HEK293T (cell line): ENCODE data around the gene LNX2.
A peak's percentile ranks its signal among the peaks of the same experiment; 100 is the strongest.

Experiments
- ARNT ChIP-seq: fragments of 450-650 bp; IDR thresholded peaks from 2 replicates; pipeline ENCODE4 v1.6.1; 2017; ENCODE audit warnings: mild to moderate bottlenecking
- BHLHE40 ChIP-seq: fragments of 450-650 bp; IDR thresholded peaks from 2 replicates; pipeline ENCODE4 v1.6.1; 2016; ENCODE audit warnings: mild to moderate bottlenecking, moderate library complexity, borderline replicate concordance
- CTBP1 ChIP-seq: fragments of 450-650 bp; IDR thresholded peaks from 2 replicates; pipeline ENCODE4 v1.6.1; 2016; ENCODE audit warnings: borderline replicate concordance
- ELF4 ChIP-seq: fragments of 450-650 bp; IDR thresholded peaks from 2 replicates; pipeline ENCODE4 v1.6.1; 2017; ENCODE audit warnings: antibody characterized with exemption
- FOXA1 ChIP-seq: fragments of 450-650 bp; IDR thresholded peaks from 2 replicates; pipeline ENCODE4 v1.6.1; 2016; ENCODE audit warnings: mild to moderate bottlenecking
- FOXK2 ChIP-seq: fragments of 450-650 bp; IDR thresholded peaks from 2 replicates; pipeline ENCODE4 v1.6.1; 2016; ENCODE audit warnings: mild to moderate bottlenecking
- FOXM1 ChIP-seq: fragments of 450-650 bp; IDR thresholded peaks from 2 replicates; pipeline ENCODE4 v1.6.1; 2017; ENCODE audit warnings: mild to moderate bottlenecking, borderline replicate concordance
- HDGF ChIP-seq: fragments of 450-650 bp; IDR thresholded peaks from 2 replicates; pipeline ENCODE4 v1.6.1; 2017; ENCODE audit warnings: antibody characterized with exemption, borderline replicate concordance
- L3MBTL2 ChIP-seq: fragments of 450-650 bp; conservative IDR thresholded peaks from 2 replicates; pipeline ENCODE4 v1.6.1; 2016; ENCODE audit warnings: mild to moderate bottlenecking
- NFRKB ChIP-seq: fragments of 450-650 bp; IDR thresholded peaks from 2 replicates; pipeline ENCODE4 v1.6.1; 2016; ENCODE audit warnings: mild to moderate bottlenecking, moderate library complexity
- SP1 ChIP-seq: fragments of 450-650 bp; IDR thresholded peaks from 2 replicates; pipeline ENCODE4 v1.6.1; 2017
- SUZ12 ChIP-seq: fragments of 450-650 bp; IDR thresholded peaks from 2 replicates; pipeline ENCODE4 v1.6.1; 2016; ENCODE audit warnings: mild to moderate bottlenecking
- ZNF384 ChIP-seq: fragments of 450-650 bp; IDR thresholded peaks from 2 replicates; pipeline ENCODE4 v1.6.1; 2016
- TF ChIP-seq, protein P1 (sequence below): fragments of 450-650 bp; IDR thresholded peaks from 2 replicates; pipeline ENCODE4 v1.6.1; 2016

DNA sequence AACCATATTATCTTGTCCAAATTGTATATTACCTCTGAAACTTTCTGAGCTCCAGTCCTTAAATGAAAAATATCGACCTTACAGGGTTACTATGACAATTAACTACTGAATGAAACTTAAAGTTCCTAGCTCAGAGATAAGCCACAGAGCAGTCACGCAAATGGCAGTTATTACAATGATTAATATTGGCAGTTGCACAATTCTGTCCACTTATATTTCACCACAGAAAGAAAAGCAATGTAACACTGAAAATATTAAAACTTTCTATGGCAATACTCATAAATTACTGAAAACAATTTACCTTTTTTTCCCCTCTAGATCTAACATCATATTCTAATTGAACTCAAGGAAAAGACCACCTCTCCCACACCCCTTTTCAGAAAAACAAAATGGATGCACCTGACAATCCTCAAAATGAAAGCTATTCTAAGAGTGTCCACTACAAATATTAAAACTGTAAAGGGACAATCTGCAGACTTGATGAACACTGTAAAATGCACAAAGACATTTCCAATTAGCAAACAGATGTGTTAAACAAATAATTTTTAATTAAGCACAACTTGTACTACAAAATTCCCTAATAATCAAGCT is 14.6 kb downstream of the LNX2 start:
- no peak for TF ChIP-seq SP1
- 0 out of 2 replicates have a peak, but pooled peaks have one; percentile 43 for TF ChIP-seq ARNT
- no peak for TF ChIP-seq BHLHE40
- no peak for TF ChIP-seq ELF4
- no peak for TF ChIP-seq FOXA1
- TF ChIP-seq CTBP1 = no peak
- no peak for TF ChIP-seq HDGF
- TF ChIP-seq, protein P1, sequence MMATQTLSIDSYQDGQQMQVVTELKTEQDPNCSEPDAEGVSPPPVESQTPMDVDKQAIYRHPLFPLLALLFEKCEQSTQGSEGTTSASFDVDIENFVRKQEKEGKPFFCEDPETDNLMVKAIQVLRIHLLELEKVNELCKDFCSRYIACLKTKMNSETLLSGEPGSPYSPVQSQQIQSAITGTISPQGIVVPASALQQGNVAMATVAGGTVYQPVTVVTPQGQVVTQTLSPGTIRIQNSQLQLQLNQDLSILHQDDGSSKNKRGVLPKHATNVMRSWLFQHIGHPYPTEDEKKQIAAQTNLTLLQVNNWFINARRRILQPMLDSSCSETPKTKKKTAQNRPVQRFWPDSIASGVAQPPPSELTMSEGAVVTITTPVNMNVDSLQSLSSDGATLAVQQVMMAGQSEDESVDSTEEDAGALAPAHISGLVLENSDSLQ = peak; percentile 28; the same call in 1 of the 2 replicates
- TF ChIP-seq NFRKB = no peak
- no peak for TF ChIP-seq SUZ12
- no peak for TF ChIP-seq FOXM1
- TF ChIP-seq ZNF384 = no peak
- no peak for TF ChIP-seq L3MBTL2
- TF ChIP-seq FOXK2 = no peak
